SK-N-MC (cell line): Measurements from ENCODE around the gene EIF1.
A peak's percentile ranks its signal among the peaks of the same experiment; 100 is the strongest.

ENCODE experiments used
- DNase-seq: peaks from one replicate; pipeline ENCODE4 v3.0.0-alpha.2; 2011; ENCODE audit warnings: low read depth, low spot score
- H3K27ac ChIP-seq: fragments of 200-600 bp; sonication (generic); 2 replicates; pipeline ENCODE4 v1.5.1; 2016; ENCODE audit warnings: mixed run types
- H3K36me3 ChIP-seq: fragments of 200-600 bp; sonication (generic); 2 replicates; pipeline ENCODE4 v1.6.1; 2017; ENCODE audit warnings: antibody characterized with exemption, low read length, mixed read lengths; ENCODE audit not compliant: insufficient read depth
- H3K4me3 ChIP-seq: fragments of 200-600 bp; sonication (generic); 2 replicates; pipeline ENCODE4 v1.5.1; 2016
- H3K9ac ChIP-seq: fragments of 200-600 bp; sonication (generic); 2 replicates; pipeline ENCODE4 v1.8.0; 2017; ENCODE audit warnings: mixed run types, mixed read lengths; ENCODE audit not compliant: insufficient read length
- H3K9me3 ChIP-seq: fragments of 200-600 bp; sonication (generic); 2 replicates; pipeline ENCODE4 v1.6.1; 2017; ENCODE audit warnings: low read depth, mild to moderate bottlenecking, antibody characterized with exemption, low read length, moderate library complexity, mixed read lengths
- EZH2 ChIP-seq: fragments of 200-600 bp; sonication (generic); IDR thresholded peaks from one replicate; pipeline ENCODE4 v1.6.1; 2017; ENCODE audit warnings: antibody characterized with exemption
- FOXP2 ChIP-seq: optimal IDR thresholded peaks from 2 replicates; pipeline ENCODE3; 2011; ENCODE audit warnings: mild to moderate bottlenecking, moderate library complexity; ENCODE audit not compliant: insufficient read depth; ENCODE audit errors: extremely low read length, control extremely low read depth
- POLR2AphosphoS5 ChIP-seq: IDR thresholded peaks from 2 replicates; pipeline ENCODE4 v1.6.1; 2012; ENCODE audit warnings: mild to moderate bottlenecking, low read depth, low read length, borderline replicate concordance

Gene EIF1

GRCh38 chr17:41705271-41705991 lies 16.7 kb downstream of the EIF1 start:
- Histone ChIP-seq H3K9ac (no peak overlapping the region), H3K27ac (no peak overlapping the region), H3K9me3 (no peaks in the 10 kb centered on the region), H3K4me3 (no peak overlapping the region), H3K36me3 (no peaks in the 10 kb centered on the region)
- no peak for DNase-seq
- TF ChIP-seq EZH2 (no peak), POLR2AphosphoS5 (no peak), FOXP2 (no peak)

GRCh38 chr17:41707803-41708669 lies 19.4 kb downstream of the EIF1 start:
- Histone ChIP-seq H3K36me3 (no peaks in the 10 kb centered on the region), H3K4me3 (no peak overlapping the region), H3K27ac (no peak overlapping the region), H3K9ac (no peak overlapping the region), H3K9me3 (no peaks in the 10 kb centered on the region)
- no peak for DNase-seq
- TF ChIP-seq FOXP2 (no peak), EZH2 (no peak), POLR2AphosphoS5 (no peak)

GRCh38 chr17:41710472-41711090 lies 21.9 kb downstream of the EIF1 start:
- Histone ChIP-seq H3K9ac (no peak overlapping the region), H3K36me3 (no peaks in the 10 kb centered on the region), H3K9me3 (no peaks in the 10 kb centered on the region), H3K4me3 (no peak overlapping the region), H3K27ac (no peak overlapping the region)
- DNase-seq = no peak
- TF ChIP-seq FOXP2 = no peak
- TF ChIP-seq POLR2AphosphoS5 = no peak
- no peak for TF ChIP-seq EZH2

GRCh38 chr17:41711669-41712400 lies 23.1 kb downstream of the EIF1 start, which contains the start of gene GAST:
Gene GAST, plus strand, starts transcription at chr17:41712331. Its CDS starts 3,106 bp downstream, at chr17:41715437.
- Histone ChIP-seq H3K9me3 (no peaks in the 10 kb centered on the region), H3K36me3 (no peaks in the 10 kb centered on the region), H3K27ac (no peak within 1 kb of the TSS), H3K9ac (no peak within 1 kb of the TSS), H3K4me3 (no peak within 1 kb of the TSS)
- DNase-seq = no peak
- TF ChIP-seq EZH2 (no peak), FOXP2 (no peak), POLR2AphosphoS5 (no peak)

GRCh38 chr17:41717408-41718286 lies 29.0 kb downstream of the EIF1 start:
- peak overlapping the region; percentile 38; the same call in 1 of the 2 replicates for H3K4me3 ChIP-seq
- DNase-seq = no peak
- peak overlapping the region; percentile 65; the same call in 1 of the 2 replicates for H3K27ac ChIP-seq
- no peaks in the 10 kb centered on the region for H3K9me3 ChIP-seq
- H3K36me3 ChIP-seq = no peaks in the 10 kb centered on the region
- H3K9ac ChIP-seq = no peak overlapping the region
- no peak for TF ChIP-seq POLR2AphosphoS5
- no peak for TF ChIP-seq EZH2
- TF ChIP-seq FOXP2 = peak; percentile 27

- no peaks in the 10 kb centered on the region for H3K9me3 ChIP-seq
- no peak overlapping the region for H3K4me3 ChIP-seq
- H3K36me3 ChIP-seq = no peaks in the 10 kb centered on the region; the same call in 1 of the 2 replicates
- TF ChIP-seq POLR2AphosphoS5 (no peak), EZH2 (no peak), FOXP2 (no peak)
- no peak overlapping the region; the same call in 1 of the 2 replicates for H3K27ac ChIP-seq
- no peak for DNase-seq
- H3K9ac ChIP-seq = no peak overlapping the region
Observed at GRCh38 chr17:41718287-41718645, 29.6 kb downstream of the EIF1 start.

- no peak for TF ChIP-seq POLR2AphosphoS5
- TF ChIP-seq FOXP2 = no peak
- TF ChIP-seq EZH2 = no peak
- Histone ChIP-seq H3K9me3 (no peaks in the 10 kb centered on the region), H3K27ac (no peak overlapping the region), H3K9ac (no peak overlapping the region), H3K36me3 (peaks cover 28% of the 10 kb centered on the region), H3K4me3 (no peak overlapping the region)
- no peak for DNase-seq
Observed at GRCh38 chr17:41722231-41722630, 33.5 kb downstream of the EIF1 start.
